H1 (cell line): ENCODE results near the gene ACSL3. TPM values are rescaled to one million over a fixed set of nuclear protein-coding genes. Genes with fewer than 3 reads are reported as not detected.

Experiments used
- CTCF ChIA-PET: fragments of 300-600 bp; sonication (Branson Sonifier 250); formaldehyde crosslinking; loops from one replicate; lab custom pipeline; 2021; ENCODE audit not compliant: partially characterized antibody; lab: Charles Lee
- POLR2A ChIA-PET: fragments of 300-600 bp; sonication (Branson Sonifier 250); formaldehyde crosslinking; loops from one replicate; lab custom pipeline; 2021; ENCODE audit warnings: inconsistent platforms; ENCODE audit not compliant: partially characterized antibody; lab: Charles Lee
- DNase-seq, 2 experiments: peaks; one replicate each; pipeline versions ENCODE4 v3.0.0 to v3.0.0-alpha.2; 2010 to 2022; ENCODE audit warnings: low spot score in 2 of 2, low read depth in 1 of 2, mixed read lengths in 1 of 2
- FAIRE-seq: peaks from 2 replicates; lab custom pipeline; 2011; peaks lifted over from hg19 to GRCh38; lab: Jason Lieb, UNC
- H2AFZ ChIP-seq: 2 replicates; pipeline ENCODE4 v1.8.1; 2012; ENCODE audit warnings: low read length, inconsistent platforms
- H2AK5ac ChIP-seq: 2 replicates; pipeline ENCODE4 v1.6.1; 2013; ENCODE audit warnings: low read depth, low read length
- H2BK120ac ChIP-seq: replicated peaks from 2 replicates; pipeline ENCODE3; 2013; ENCODE audit warnings: low read depth, low read length, inconsistent platforms
- H2BK12ac ChIP-seq: 2 replicates; pipeline ENCODE4 v1.6.1; 2013; ENCODE audit warnings: low read depth, low read length
- H2BK15ac ChIP-seq: 2 replicates; pipeline ENCODE4 v1.6.1; 2013; ENCODE audit warnings: low read length
- H2BK20ac ChIP-seq: 2 replicates; pipeline ENCODE4 v1.6.1; 2013; ENCODE audit warnings: low read length
- H2BK5ac ChIP-seq: 2 replicates; pipeline ENCODE4 v1.6.1; 2013; ENCODE audit warnings: low read depth, low read length
- H3K14ac ChIP-seq: 2 replicates; pipeline ENCODE4 v1.6.1; 2013; ENCODE audit warnings: inconsistent platforms; ENCODE audit not compliant: insufficient read length
- H3K18ac ChIP-seq: 2 replicates; pipeline ENCODE4 v1.6.1; 2013; ENCODE audit warnings: low read length; ENCODE audit errors: extremely low read depth
- H3K23ac ChIP-seq: 2 replicates; pipeline ENCODE4 v1.6.1; 2013; ENCODE audit warnings: inconsistent platforms; ENCODE audit not compliant: insufficient read length
- H3K23me2 ChIP-seq: 2 replicates; pipeline ENCODE4 v1.6.1; 2013; ENCODE audit warnings: low read depth, low read length
- H3K27ac ChIP-seq: 2 replicates; pipeline ENCODE4 v1.6.1; 2011; ENCODE audit warnings: low read depth, low read length, inconsistent platforms
- H3K27me3 ChIP-seq, 4 experiments: replicated peaks in 1 of 4; 1 replicate in 1 of 4; 2 replicates in 3 of 4; pipeline versions ENCODE4 v1.6.1 to v1.8.1; 2011 to 2013; ENCODE audit warnings: low read length in 3 of 4, mild to moderate bottlenecking in 3 of 4, inconsistent platforms in 2 of 4, mixed read lengths in 2 of 4, moderate library complexity in 1 of 4; ENCODE audit not compliant: control insufficient read depth in 3 of 4, insufficient read depth in 3 of 4; ENCODE audit errors: extremely low read depth in 1 of 4
- H3K36me3 ChIP-seq, 4 experiments: 2 replicates each; pipeline versions ENCODE4 v1.6.1 to v1.8.1; 2011 to 2013; ENCODE audit warnings: mild to moderate bottlenecking in 4 of 4, low read length in 3 of 4, moderate library complexity in 2 of 4, control low read depth in 1 of 4, inconsistent platforms in 1 of 4; ENCODE audit not compliant: insufficient read depth in 4 of 4, control insufficient read depth in 2 of 4
- H3K4ac ChIP-seq: replicated peaks from 2 replicates; pipeline ENCODE3; 2013; ENCODE audit warnings: low read length, low read depth, mixed read lengths, inconsistent platforms; ENCODE audit not compliant: insufficient read length
- H3K4me1 ChIP-seq, 4 experiments: replicated peaks in 1 of 4; 1 replicate in 1 of 4; 2 replicates in 3 of 4; pipeline versions ENCODE4 v1.6.1 to v1.8.1; 2011 to 2013; ENCODE audit warnings: low read length in 3 of 4, inconsistent platforms in 2 of 4, mixed read lengths in 1 of 4; ENCODE audit not compliant: insufficient read depth in 4 of 4, control insufficient read depth in 3 of 4
- H3K4me2 ChIP-seq, 2 experiments: 2 replicates each; pipeline versions ENCODE4 v1.6.1 to v1.8.1; 2011 to 2013; ENCODE audit warnings: low read depth in 2 of 2, low read length in 2 of 2, control low read depth in 1 of 2, inconsistent platforms in 1 of 2, mild to moderate bottlenecking in 1 of 2; ENCODE audit not compliant: insufficient read depth in 1 of 2
- H3K4me3 ChIP-seq, 4 experiments: fragments of 200-600, 300-600 bp in 1 of 4; sonication (generic), shearing (Covaris generic), sonication (Bioruptor Twin) in 1 of 4; 2 replicates each; pipeline versions ENCODE4 v1.5.1 to v1.8.1; 2011 to 2016; ENCODE audit warnings: low read length in 4 of 4, low read depth in 3 of 4, control low read depth in 2 of 4, inconsistent platforms in 2 of 4, mild to moderate bottlenecking in 2 of 4, mixed read lengths in 1 of 4, moderate library complexity in 1 of 4; ENCODE audit not compliant: insufficient read depth in 2 of 4; ENCODE audit errors: extremely low read depth in 1 of 4
- H3K56ac ChIP-seq: replicated peaks from 2 replicates; pipeline ENCODE3; 2013; ENCODE audit warnings: low read depth, mild to moderate bottlenecking, mixed read lengths, low read length, inconsistent platforms; ENCODE audit not compliant: insufficient read length
- H3K79me1 ChIP-seq: 2 replicates; pipeline ENCODE4 v1.6.1; 2013; ENCODE audit warnings: low read depth, low read length, control low read depth
- H3K79me2 ChIP-seq, 2 experiments: 2 replicates each; pipeline versions ENCODE4 v1.6.1 to v1.8.1; 2012 to 2013; ENCODE audit warnings: low read length in 2 of 2, mild to moderate bottlenecking in 2 of 2, inconsistent platforms in 1 of 2; ENCODE audit not compliant: insufficient read depth in 2 of 2, control insufficient read depth in 1 of 2
- H3K9ac ChIP-seq, 4 experiments: replicated peaks in 1 of 4; 1 replicate in 1 of 4; 2 replicates in 3 of 4; pipeline versions ENCODE4 v1.6.1 to v1.8.1; 2011 to 2013; ENCODE audit warnings: low read depth in 3 of 4, low read length in 3 of 4, control low read depth in 2 of 4, mild to moderate bottlenecking in 2 of 4, moderate library complexity in 2 of 4, inconsistent platforms in 1 of 4; ENCODE audit errors: extremely low read depth in 1 of 4
- H3K9me3 ChIP-seq, 2 experiments: 2 replicates each; pipeline versions ENCODE4 v1.6.1 to v1.8.1; 2012 to 2013; ENCODE audit warnings: mild to moderate bottlenecking in 2 of 2, moderate library complexity in 2 of 2, control low read depth in 1 of 2, inconsistent platforms in 1 of 2, low read depth in 1 of 2, low read length in 1 of 2, mixed read lengths in 1 of 2; ENCODE audit not compliant: insufficient read depth in 2 of 2
- H4K20me1 ChIP-seq, 2 experiments: replicated peaks in 1 of 2; 2 replicates each; pipeline versions ENCODE3 to v1.8.1; 2011 to 2013; ENCODE audit warnings: inconsistent platforms in 2 of 2, low read length in 2 of 2, mild to moderate bottlenecking in 1 of 2; ENCODE audit not compliant: insufficient read depth in 2 of 2, control insufficient read depth in 1 of 2
- H4K5ac ChIP-seq: 2 replicates; pipeline ENCODE4 v1.6.1; 2013; ENCODE audit warnings: low read length, low read depth, mixed read lengths, inconsistent platforms; ENCODE audit not compliant: insufficient read length
- H4K8ac ChIP-seq: 2 replicates; pipeline ENCODE4 v1.8.0; 2013; ENCODE audit warnings: mild to moderate bottlenecking, moderate library complexity, low read length, inconsistent platforms; ENCODE audit not compliant: insufficient read depth; ENCODE audit errors: extremely low read depth
- H4K91ac ChIP-seq: replicated peaks from 2 replicates; pipeline ENCODE3; 2013; ENCODE audit warnings: low read length, mixed read lengths, inconsistent platforms; ENCODE audit not compliant: insufficient read length
- BCL11A ChIP-seq, 2 experiments: IDR thresholded peaks; one replicate each; pipeline ENCODE4 v1.6.1; 2011; ENCODE audit warnings: low read depth in 2 of 2, low read length in 2 of 2, mild to moderate bottlenecking in 2 of 2
- BRCA1 ChIP-seq: IDR thresholded peaks from 2 replicates; pipeline ENCODE4 v1.6.1; 2012; ENCODE audit warnings: low read depth, low read length, improper control_type of control experiment
- EZH2 ChIP-seq: fragments of 200-600 bp; sonication (generic); IDR thresholded peaks from 2 replicates; pipeline ENCODE4 v1.7.1; 2012; ENCODE audit warnings: low read depth, mild to moderate bottlenecking, moderate library complexity, low read length, inconsistent platforms; ENCODE audit not compliant: severe bottlenecking
- NRF1 ChIP-seq: IDR thresholded peaks from 2 replicates; pipeline ENCODE4 v1.6.1; 2011; ENCODE audit warnings: mild to moderate bottlenecking, low read depth, low read length, improper control_type of control experiment
- PHF8 ChIP-seq: fragments of 200-600 bp; sonication (generic); conservative IDR thresholded peaks from 2 replicates; pipeline ENCODE4 v1.7.1; 2012; ENCODE audit warnings: low read depth, mild to moderate bottlenecking, inconsistent platforms, low read length, moderate library complexity
- RAD21 ChIP-seq, 2 experiments: IDR thresholded peaks in 1 of 2; conservative IDR thresholded peaks in 1 of 2; 2 replicates each; pipeline ENCODE4 v1.6.1; 2011; ENCODE audit warnings: low read depth in 2 of 2, low read length in 2 of 2, improper control_type of control experiment in 1 of 2, inconsistent platforms in 1 of 2, mild to moderate bottlenecking in 1 of 2, moderate library complexity in 1 of 2
- SIX5 ChIP-seq: IDR thresholded peaks from 2 replicates; pipeline ENCODE4 v1.6.1; 2011; ENCODE audit warnings: mild to moderate bottlenecking, low read depth, low read length
- SP4 ChIP-seq: IDR thresholded peaks from 2 replicates; pipeline ENCODE4 v1.6.1; 2012; ENCODE audit warnings: low read length, inconsistent platforms
- SRF ChIP-seq: IDR thresholded peaks from 2 replicates; pipeline ENCODE4 v1.6.1; 2011; ENCODE audit warnings: mild to moderate bottlenecking, low read depth, low read length, moderate library complexity
- TAF7 ChIP-seq: optimal IDR thresholded peaks from 2 replicates; pipeline ENCODE3; 2011; ENCODE audit warnings: low read depth, mild to moderate bottlenecking, inconsistent platforms, low read length, moderate library complexity, borderline replicate concordance
- WGBS, 2 experiments: shearing (Covaris generic) in 1 of 2; methylation state at CpG; one replicate each; pipeline versions ENCODE4 v1.1.6 to v1.1.7; 2013 to 2015; ENCODE audit warnings: low lambda C conversion rate in 2 of 2, mixed read lengths in 2 of 2, inconsistent platforms in 1 of 2, low coverage in 1 of 2, missing lambda C conversion rate in 1 of 2; ENCODE audit not compliant: insufficient replicate concordance in 2 of 2, insufficient coverage in 1 of 2, insufficient read length in 1 of 2; ENCODE audit errors: extremely low coverage in 1 of 2, missing lambda C conversion rate in 1 of 2; 5-methylcytosine and 5-hydroxymethylcytosine counted together
- polyA plus RNA-seq, 7 experiments: library from polyadenylated mRNA; depleted of rRNA in 3 of 7; stranded (reverse) in 5 of 7; unstranded in 2 of 7; fragments of >200 nt in 5 of 7; fragments of 200-250 nt in 2 of 7; gene quantifications; 1 replicate in 5 of 7; 2 replicates in 1 of 7; 4 replicates in 1 of 7; pipeline versions ENCODE4 v1.2.1 to v1.2.3, GENCODE V29; 2011 to 2013; ENCODE audit warnings: missing spikeins in 2 of 7, mixed read lengths in 2 of 7
- total RNA-seq: library from RNA; stranded (reverse); fragmentation: NEBNext Ultra II Directional; extraction: Animal tissue kit (Norgen Biotek cat#: 25700); gene quantifications from 2 replicates; pipeline ENCODE4 v1.2.1, GENCODE V29; 2021

The ACSL3 gene
- total and polyA plus RNA-seq, 2 of the 8 experiments (the other 6 are each of a cell fraction or from before 2014, with no cell fraction given), result 37.5 to 98.1 TPM

GRCh38 chr2:222878301-222878876 lies 17.6 kb downstream of the ACSL3 start:
- H3K4ac ChIP-seq, result no peak overlapping the region
- H4K20me1 ChIP-seq, result peaks cover 6 to 14% of the 10 kb centered on the region in 2 experiments
- TF ChIP-seq BRCA1 (no peak), BCL11A (IDR thresholded peaks at IDR 0.05; ENCODE audit: low read depth in 2 of 2, low read length in 2 of 2) (no peak), SIX5 (no peak), EZH2 (no peak), SP4 (no peak), NRF1 (no peak), PHF8 (no peak), SRF (no peak), RAD21 (IDR thresholded peaks at IDR 0.05 in 1 of 2, conservative IDR thresholded peaks at IDR 0.05 in 1 of 2; ENCODE audit: low read depth in 2 of 2, low read length in 2 of 2) (no peak), TAF7 (no peak)
- H2BK120ac ChIP-seq, result no peak overlapping the region
- H3K18ac ChIP-seq, result 0 out of 2 replicates have a peak overlapping the region, but pooled peaks have one; percentile 6
- DNase-seq (no peak), FAIRE-seq (no peak)
- ChIA-PET POLR2A (interaction anchor here (1.2 kb wide), 1 partner anchor 17 kb away, joined by 3 read pairs; no protein-coding TSS in a partner anchor), CTCF (interaction anchor here (1.0 to 1.6 kb wide), 3 partner anchors 21 to 169 kb away, joined by 3 to 6 read pairs (median 5); no protein-coding TSS in a partner anchor)
- no peak overlapping the region for H3K4me2 ChIP-seq
- peaks cover 7% of the 10 kb centered on the region for H3K79me1 ChIP-seq
- H3K36me3 ChIP-seq, result peaks cover 0 to 3% (median 0%) of the 10 kb centered on the region in 4 experiments; a peak in 1 of 8 replicates
- H3K23me2 ChIP-seq, result no peaks in the 10 kb centered on the region
- H2AK5ac ChIP-seq, result no peak overlapping the region
- no peak overlapping the region for H2AFZ ChIP-seq
- H2BK15ac ChIP-seq, result no peak overlapping the region
- H3K14ac ChIP-seq, result no peak overlapping the region
- no peak overlapping the region for H3K9ac ChIP-seq
- no peak overlapping the region for H2BK20ac ChIP-seq
- H3K27ac ChIP-seq, result no peak overlapping the region
- H3K79me2 ChIP-seq, result peaks cover 36 to 98% of the 10 kb centered on the region in 2 experiments
- WGBS, 2 experiments, result 92% methylated on average over 5 of the region's 5 CpGs; no CpG with 5 or more reads in 1 of the 2 experiments
- no peak overlapping the region for H4K91ac ChIP-seq
- no peak overlapping the region for H3K4me3 ChIP-seq
- H3K23ac ChIP-seq, result no peak overlapping the region
- H4K5ac ChIP-seq, result no peak overlapping the region
- H3K56ac ChIP-seq, result no peak overlapping the region
- H3K9me3 ChIP-seq, result peaks cover 0 to 8% of the 10 kb centered on the region in 2 experiments; a peak in 2 of 4 replicates
- no peak overlapping the region for H4K8ac ChIP-seq
- no peak overlapping the region for H2BK12ac ChIP-seq
- no peak overlapping the region for H2BK5ac ChIP-seq
- peaks cover 0 to 3% (median 0%) of the 10 kb centered on the region in 4 experiments; a peak in 1 of 7 replicates for H3K4me1 ChIP-seq
- no peaks in the 10 kb centered on the region for H3K27me3 ChIP-seq
